SK-N-SH (cell line): ENCODE data around the gene CAPNS1. TPM values are rescaled to one million over a fixed set of nuclear protein-coding genes. Genes with fewer than 3 reads are reported as not detected.

Experiments
- CTCF ChIA-PET: fragments of 300-600, 350-600 bp; formaldehyde crosslinking; extraction: SDS; loops from one replicate; lab custom pipeline; 2021; lab: Yijun Ruan, JAX
- POLR2A ChIA-PET: fragments of 350-600 bp; sonication (Branson Sonifier 250); formaldehyde crosslinking; extraction: SDS; loops from one replicate; lab custom pipeline; 2020; ENCODE audit warnings: antibody characterized with exemption, inconsistent platforms; lab: Yijun Ruan, JAX
- DNase-seq: peaks from one replicate; pipeline ENCODE4 v3.0.0; 2012
- H2AFZ ChIP-seq: fragments of 200-600 bp; sonication (generic); 2 replicates; pipeline ENCODE4 v1.8.1; 2016; ENCODE audit warnings: antibody characterized with exemption, mild to moderate bottlenecking, low read depth
- H3F3A ChIP-seq: fragments of 200-600 bp; sonication (generic); replicated peaks from 2 replicates; pipeline ENCODE3; 2016; ENCODE audit warnings: antibody characterized with exemption, mild to moderate bottlenecking; ENCODE audit not compliant: insufficient read depth
- H3K27ac ChIP-seq, 2 experiments: fragments of 200-500 bp in 1 of 2; fragments of 200-600 bp in 1 of 2; sonication (Bioruptor generic) in 1 of 2; sonication (generic), shearing (Covaris generic) in 1 of 2; 2 replicates each; pipeline versions ENCODE4 v1.5.1 to v1.6.1; 2014 to 2016; ENCODE audit warnings: low read depth in 2 of 2, inconsistent platforms in 1 of 2, low read length in 1 of 2, mild to moderate bottlenecking in 1 of 2, mixed read lengths in 1 of 2
- H3K27me3 ChIP-seq: fragments of 200-600 bp; sonication (generic), shearing (Covaris generic); 2 replicates; pipeline ENCODE4 v1.6.1; 2016; ENCODE audit warnings: mixed run types; ENCODE audit not compliant: insufficient read depth
- H3K36me3 ChIP-seq, 2 experiments: fragments of 200-500 bp in 1 of 2; fragments of 200-600 bp in 1 of 2; sonication (Bioruptor generic) in 1 of 2; sonication (generic) in 1 of 2; replicated peaks in 1 of 2; 2 replicates each; pipeline versions ENCODE3 to v1.5.1; 2014 to 2016; ENCODE audit warnings: low read length in 1 of 2, mild to moderate bottlenecking in 1 of 2; ENCODE audit not compliant: insufficient read depth in 2 of 2, control insufficient read depth in 1 of 2
- H3K4me1 ChIP-seq, 2 experiments: fragments of 200-500 bp in 1 of 2; fragments of 200-600 bp in 1 of 2; sonication (Bioruptor generic) in 1 of 2; sonication (generic), shearing (Covaris generic) in 1 of 2; 2 replicates each; pipeline versions ENCODE4 v1.5.1 to v1.6.1; 2014 to 2016; ENCODE audit warnings: low read depth in 1 of 2, low read length in 1 of 2, mixed run types in 1 of 2; ENCODE audit not compliant: insufficient read depth in 2 of 2, control insufficient read depth in 1 of 2
- H3K4me2 ChIP-seq: fragments of 200-600 bp; sonication (generic), shearing (Covaris generic); 2 replicates; pipeline ENCODE4 v1.6.1; 2017; ENCODE audit warnings: mixed run types
- H3K4me3 ChIP-seq, 2 experiments: fragments of 200-500 bp in 1 of 2; fragments of 200-600 bp in 1 of 2; sonication (Bioruptor generic) in 1 of 2; sonication (generic), shearing (Covaris generic) in 1 of 2; 2 replicates each; pipeline versions ENCODE4 v1.5.1 to v1.8.1; 2014 to 2016; ENCODE audit warnings: low read depth in 2 of 2, inconsistent platforms in 1 of 2, low read length in 1 of 2, mild to moderate bottlenecking in 1 of 2, mixed read lengths in 1 of 2, moderate library complexity in 1 of 2
- H3K79me2 ChIP-seq: fragments of 200-600 bp; sonication (generic); 2 replicates; pipeline ENCODE4 v1.8.1; 2017; ENCODE audit warnings: mild to moderate bottlenecking; ENCODE audit not compliant: insufficient read depth
- H3K9ac ChIP-seq: fragments of 200-600 bp; sonication (generic); 2 replicates; pipeline ENCODE4 v1.6.1; 2017; ENCODE audit warnings: mixed run types
- H3K9me2 ChIP-seq: fragments of 200-600 bp; sonication (generic); 2 replicates; pipeline ENCODE4 v1.6.1; 2017; ENCODE audit warnings: mixed run types
- H3K9me3 ChIP-seq: fragments of 200-600 bp; sonication (generic); 2 replicates; pipeline ENCODE4 v1.6.1; 2017; ENCODE audit warnings: mixed run types, mild to moderate bottlenecking, moderate library complexity
- H4K20me1 ChIP-seq: fragments of 200-600 bp; sonication (generic); 2 replicates; pipeline ENCODE4 v1.6.1; 2017; ENCODE audit warnings: mild to moderate bottlenecking, mixed run types; ENCODE audit not compliant: insufficient read depth
- ELF1 ChIP-seq: IDR thresholded peaks from 2 replicates; pipeline ENCODE4 v1.4.0; 2012
- FOXJ3 ChIP-seq: sonication (generic); formaldehyde crosslinking; IDR thresholded peaks from 2 replicates; pipeline ENCODE4 v1.5.1; 2020; ENCODE audit warnings: mild to moderate bottlenecking, missing genetic modification reagents
- GABPA ChIP-seq: IDR thresholded peaks from 2 replicates; pipeline ENCODE4 v1.4.0; 2012; ENCODE audit warnings: low read depth, mild to moderate bottlenecking
- GATA2 ChIP-seq: sonication (generic); formaldehyde crosslinking; IDR thresholded peaks from 2 replicates; pipeline ENCODE4 v1.5.0; 2020; ENCODE audit warnings: mild to moderate bottlenecking, missing genetic modification reagents
- JUND ChIP-seq: IDR thresholded peaks from 2 replicates; pipeline ENCODE4 v1.4.0; 2012
- MXI1 ChIP-seq: IDR thresholded peaks from 2 replicates; pipeline ENCODE4 v1.6.1; 2012; ENCODE audit warnings: mild to moderate bottlenecking, low read depth, low read length, improper control_type of control experiment
- NFIC ChIP-seq: IDR thresholded peaks from 2 replicates; pipeline ENCODE4 v1.4.0; 2012; ENCODE audit warnings: borderline replicate concordance
- NRF1 ChIP-seq: IDR thresholded peaks from 2 replicates; pipeline ENCODE4 v1.6.1; 2012; ENCODE audit warnings: low read depth, mild to moderate bottlenecking, low read length
- RFX5 ChIP-seq: IDR thresholded peaks from 2 replicates; pipeline ENCODE4 v1.6.1; 2012; ENCODE audit warnings: mild to moderate bottlenecking, improper control_type of control experiment, low read length
- SIN3A ChIP-seq: IDR thresholded peaks from 2 replicates; pipeline ENCODE4 v1.6.1; 2012; ENCODE audit warnings: low read depth, mild to moderate bottlenecking, low read length, moderate library complexity, borderline replicate concordance
- SMC3 ChIP-seq: IDR thresholded peaks from 2 replicates; pipeline ENCODE4 v1.6.1; 2012; ENCODE audit warnings: low read depth, low read length, improper control_type of control experiment
- TCF12 ChIP-seq: IDR thresholded peaks from 2 replicates; pipeline ENCODE4 v1.4.0; 2012
- YY1 ChIP-seq: IDR thresholded peaks from 2 replicates; pipeline ENCODE4 v1.4.0; 2012; ENCODE audit warnings: low read depth, mild to moderate bottlenecking
- WGBS: methylation state at CpG from one replicate; pipeline ENCODE4 v1.1.6; 2017; ENCODE audit warnings: low lambda C conversion rate; 5-methylcytosine and 5-hydroxymethylcytosine counted together
- polyA plus RNA-seq, 3 experiments: library from polyadenylated mRNA; depleted of rRNA; stranded (reverse); fragments of >200 nt; gene quantifications; 2 replicates each; pipeline ENCODE4 v1.2.3, GENCODE V29; 2012
- TF ChIP-seq, protein P1 (sequence below): IDR thresholded peaks from 2 replicates; pipeline ENCODE4 v1.4.0; 2012; ENCODE audit warnings: low read depth, borderline replicate concordance
- TF ChIP-seq, protein P2 (sequence below): IDR thresholded peaks from 2 replicates; pipeline ENCODE4; 2012
- TF ChIP-seq, protein P3 (sequence below): fragments of 150-350 bp; IDR thresholded peaks from 2 replicates; pipeline ENCODE4 v1.6.1; 2016; ENCODE audit warnings: mild to moderate bottlenecking, low read depth, low read length
- TF ChIP-seq, protein P4 (sequence below): IDR thresholded peaks from 2 replicates; pipeline ENCODE4 v1.4.0; 2012; ENCODE audit warnings: low read depth
- TF ChIP-seq, protein P5 (sequence below): IDR thresholded peaks from 2 replicates; pipeline ENCODE4 v1.4.0; 2012; ENCODE audit warnings: low read depth, borderline replicate concordance

CAPNS1 gene
- polyA plus RNA-seq, 1 of the 3 experiments (the other 2 are of a cell fraction), result 999 TPM

DNA sequence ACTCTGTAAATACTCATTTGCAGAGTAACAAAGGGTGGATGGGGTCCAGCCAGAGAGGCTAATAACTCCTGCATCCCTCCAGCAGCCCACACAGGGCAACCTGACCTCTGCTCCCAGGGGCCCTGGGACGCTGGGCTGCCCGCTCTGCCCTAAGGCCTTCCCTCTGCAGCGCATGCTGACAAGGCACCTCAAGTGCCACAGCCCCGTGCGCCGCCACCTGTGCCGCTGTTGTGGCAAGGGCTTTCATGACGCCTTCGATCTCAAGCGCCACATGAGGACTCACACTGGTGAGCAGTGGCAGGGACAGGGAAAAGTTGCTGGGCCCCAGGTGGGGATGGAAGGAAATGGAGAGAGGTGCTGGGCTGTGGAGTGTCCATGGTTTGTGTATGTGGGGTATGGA is 27.2 kb upstream of the CAPNS1 start:
- H3K9me2 ChIP-seq, result no peaks in the 10 kb centered on the region
- H3K36me3 ChIP-seq, result peaks cover 11 to 21% of the 10 kb centered on the region in 2 experiments
- WGBS, result 98% methylated on average over 7 of the region's 10 CpGs
- H3K27ac ChIP-seq, result no peak overlapping the region
- no peaks in the 10 kb centered on the region for H3F3A ChIP-seq
- no peaks in the 10 kb centered on the region for H4K20me1 ChIP-seq
- H3K4me2 ChIP-seq, result no peak overlapping the region
- H3K9me3 ChIP-seq, result no peaks in the 10 kb centered on the region
- no peak for DNase-seq
- no peak overlapping the region for H2AFZ ChIP-seq
- H3K27me3 ChIP-seq, result no peaks in the 10 kb centered on the region
- ChIA-PET POLR2A (no interaction called here), CTCF (interaction anchor here (1.2 to 2.0 kb wide), 2 partner anchors 15 to 52 kb away, joined by 4 to 7 read pairs; no protein-coding TSS in a partner anchor)
- peaks cover 6 to 22% of the 10 kb centered on the region in 2 experiments; a peak in 1 of 4 replicates for H3K4me1 ChIP-seq
- peaks cover 31% of the 10 kb centered on the region; the same call in 1 of the 2 replicates for H3K79me2 ChIP-seq
- TF ChIP-seq GABPA, result no peak
- TF ChIP-seq TCF12, result no peak
- no peak for TF ChIP-seq JUND
- TF ChIP-seq, protein P1, sequence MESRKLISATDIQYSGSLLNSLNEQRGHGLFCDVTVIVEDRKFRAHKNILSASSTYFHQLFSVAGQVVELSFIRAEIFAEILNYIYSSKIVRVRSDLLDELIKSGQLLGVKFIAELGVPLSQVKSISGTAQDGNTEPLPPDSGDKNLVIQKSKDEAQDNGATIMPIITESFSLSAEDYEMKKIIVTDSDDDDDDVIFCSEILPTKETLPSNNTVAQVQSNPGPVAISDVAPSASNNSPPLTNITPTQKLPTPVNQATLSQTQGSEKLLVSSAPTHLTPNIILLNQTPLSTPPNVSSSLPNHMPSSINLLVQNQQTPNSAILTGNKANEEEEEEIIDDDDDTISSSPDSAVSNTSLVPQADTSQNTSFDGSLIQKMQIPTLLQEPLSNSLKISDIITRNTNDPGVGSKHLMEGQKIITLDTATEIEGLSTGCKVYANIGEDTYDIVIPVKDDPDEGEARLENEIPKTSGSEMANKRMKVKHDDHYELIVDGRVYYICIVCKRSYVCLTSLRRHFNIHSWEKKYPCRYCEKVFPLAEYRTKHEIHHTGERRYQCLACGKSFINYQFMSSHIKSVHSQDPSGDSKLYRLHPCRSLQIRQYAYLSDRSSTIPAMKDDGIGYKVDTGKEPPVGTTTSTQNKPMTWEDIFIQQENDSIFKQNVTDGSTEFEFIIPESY, result no peak
- TF ChIP-seq, protein P2, sequence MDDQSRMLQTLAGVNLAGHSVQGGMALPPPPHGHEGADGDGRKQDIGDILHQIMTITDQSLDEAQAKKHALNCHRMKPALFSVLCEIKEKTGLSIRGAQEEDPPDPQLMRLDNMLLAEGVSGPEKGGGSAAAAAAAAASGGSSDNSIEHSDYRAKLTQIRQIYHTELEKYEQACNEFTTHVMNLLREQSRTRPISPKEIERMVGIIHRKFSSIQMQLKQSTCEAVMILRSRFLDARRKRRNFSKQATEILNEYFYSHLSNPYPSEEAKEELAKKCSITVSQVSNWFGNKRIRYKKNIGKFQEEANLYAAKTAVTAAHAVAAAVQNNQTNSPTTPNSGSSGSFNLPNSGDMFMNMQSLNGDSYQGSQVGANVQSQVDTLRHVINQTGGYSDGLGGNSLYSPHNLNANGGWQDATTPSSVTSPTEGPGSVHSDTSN, result no peak
- TF ChIP-seq ELF1, result no peak
- no peak overlapping the region for H3K4me3 ChIP-seq
- no peak overlapping the region for H3K9ac ChIP-seq

DNA sequence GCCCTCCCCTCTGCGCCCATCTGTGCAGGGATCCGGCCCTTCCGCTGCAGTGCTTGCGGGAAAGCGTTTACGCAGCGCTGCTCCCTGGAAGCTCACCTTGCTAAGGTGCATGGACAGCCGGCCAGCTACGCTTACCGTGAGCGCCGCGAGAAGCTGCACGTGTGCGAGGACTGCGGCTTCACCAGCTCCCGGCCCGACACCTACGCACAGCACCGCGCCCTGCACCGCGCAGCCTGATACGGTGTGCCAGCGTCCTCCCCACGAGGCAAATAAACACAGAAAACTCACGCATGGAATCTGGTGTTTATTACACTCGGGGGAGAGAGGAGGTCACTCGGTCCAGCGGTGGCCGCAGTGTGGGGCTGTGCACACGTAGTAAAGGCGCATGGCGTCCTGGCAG is 26.4 kb upstream of the CAPNS1 start:
- no peak overlapping the region for H2AFZ ChIP-seq
- no peaks in the 10 kb centered on the region for H4K20me1 ChIP-seq
- H3K9ac ChIP-seq, result peak overlapping the region; percentile 69; the same call in 1 of the 2 replicates
- peaks cover 19 to 21% of the 10 kb centered on the region in 2 experiments for H3K36me3 ChIP-seq
- no peaks in the 10 kb centered on the region for H3F3A ChIP-seq
- 89% methylated on average over 34 of the region's 34 CpGs for WGBS
- DNase-seq, result no peak
- no peak overlapping the region for H3K27ac ChIP-seq
- H3K9me2 ChIP-seq, result no peaks in the 10 kb centered on the region
- no peaks in the 10 kb centered on the region for H3K27me3 ChIP-seq
- peak overlapping the region; percentile 98 for H3K4me2 ChIP-seq
- no peaks in the 10 kb centered on the region for H3K9me3 ChIP-seq
- POLR2A ChIA-PET, result interaction anchor here (1.0 kb wide), 1 partner anchor 52 kb away, joined by 3 read pairs; no protein-coding TSS in a partner anchor
- CTCF ChIA-PET, result interaction anchor here (0.7 to 2.0 kb wide), 3 partner anchors 12 to 53 kb away, joined by 4 to 7 read pairs (median 4); no protein-coding TSS in a partner anchor
- peaks cover 6 to 22% of the 10 kb centered on the region in 2 experiments; a peak in 1 of 4 replicates for H3K4me1 ChIP-seq
- peak overlapping the region; percentile 77 to 85 for H3K4me3 ChIP-seq
- H3K79me2 ChIP-seq, result peaks cover 37% of the 10 kb centered on the region; the same call in 1 of the 2 replicates
- TF ChIP-seq, protein P3, sequence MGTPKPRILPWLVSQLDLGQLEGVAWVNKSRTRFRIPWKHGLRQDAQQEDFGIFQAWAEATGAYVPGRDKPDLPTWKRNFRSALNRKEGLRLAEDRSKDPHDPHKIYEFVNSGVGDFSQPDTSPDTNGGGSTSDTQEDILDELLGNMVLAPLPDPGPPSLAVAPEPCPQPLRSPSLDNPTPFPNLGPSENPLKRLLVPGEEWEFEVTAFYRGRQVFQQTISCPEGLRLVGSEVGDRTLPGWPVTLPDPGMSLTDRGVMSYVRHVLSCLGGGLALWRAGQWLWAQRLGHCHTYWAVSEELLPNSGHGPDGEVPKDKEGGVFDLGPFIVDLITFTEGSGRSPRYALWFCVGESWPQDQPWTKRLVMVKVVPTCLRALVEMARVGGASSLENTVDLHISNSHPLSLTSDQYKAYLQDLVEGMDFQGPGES, result no peak
- TF ChIP-seq SMC3, result no peak
- TF ChIP-seq, protein P4, sequence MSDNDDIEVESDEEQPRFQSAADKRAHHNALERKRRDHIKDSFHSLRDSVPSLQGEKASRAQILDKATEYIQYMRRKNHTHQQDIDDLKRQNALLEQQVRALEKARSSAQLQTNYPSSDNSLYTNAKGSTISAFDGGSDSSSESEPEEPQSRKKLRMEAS, result no peak
- TF ChIP-seq YY1, result no peak
- no peak for TF ChIP-seq NFIC
- no peak for TF ChIP-seq RFX5
- TF ChIP-seq MXI1, result no peak
- TF ChIP-seq FOXJ3 (CRISPR knock-in tag), result no peak
- TF ChIP-seq, protein P5, sequence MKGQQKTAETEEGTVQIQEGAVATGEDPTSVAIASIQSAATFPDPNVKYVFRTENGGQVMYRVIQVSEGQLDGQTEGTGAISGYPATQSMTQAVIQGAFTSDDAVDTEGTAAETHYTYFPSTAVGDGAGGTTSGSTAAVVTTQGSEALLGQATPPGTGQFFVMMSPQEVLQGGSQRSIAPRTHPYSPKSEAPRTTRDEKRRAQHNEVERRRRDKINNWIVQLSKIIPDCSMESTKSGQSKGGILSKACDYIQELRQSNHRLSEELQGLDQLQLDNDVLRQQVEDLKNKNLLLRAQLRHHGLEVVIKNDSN, result no peak
- TF ChIP-seq, protein P2, result no peak
- no peak for TF ChIP-seq GATA2 (CRISPR knock-in tag)
- no peak for TF ChIP-seq NRF1
- no peak for TF ChIP-seq SIN3A
